ENCODE measurements around the gene OPHN1.
"Not testable (repeated sequence)": the region's sequence is repeated elsewhere in the genome, so short reads cannot be mapped to it uniquely, and the experiment has no call there.

OPHN1 gene

GRCh38 chrX:68354879-68355628, 78.2 kb downstream of the OPHN1 start:
- no peak for DNase-seq

- no peak for DNase-seq
These were observed 88.3 kb downstream of the OPHN1 start for GRCh38 chrX:68345025-68345424.

GRCh38 chrX:68343551-68343950, 89.7 kb downstream of the OPHN1 start:
- DNase-seq: no peak

- DNase-seq: no peak
These were observed 101.0 kb downstream of the OPHN1 start for GRCh38 chrX:68332201-68332731.

GRCh38 chrX:68326841-68327240, 106.5 kb downstream of the OPHN1 start:
- not testable (repeated sequence) for DNase-seq

- no peak for DNase-seq
These were observed 125.5 kb downstream of the OPHN1 start for GRCh38 chrX:68307769-68308168.

- DNase-seq: no peak
These were observed 128.7 kb downstream of the OPHN1 start for GRCh38 chrX:68304602-68305001.

GRCh38 chrX:68299898-68300297, 133.4 kb downstream of the OPHN1 start:
- no peak for DNase-seq

- DNase-seq: no peak
These were observed 140.8 kb downstream of the OPHN1 start for GRCh38 chrX:68292471-68292870.

- no peak for DNase-seq
These were observed 145.2 kb downstream of the OPHN1 start for GRCh38 chrX:68288127-68288526.

- DNase-seq: no peak
These were observed 145.9 kb downstream of the OPHN1 start for GRCh38 chrX:68287419-68287818.

GRCh38 chrX:68286980-68287379, 146.3 kb downstream of the OPHN1 start:
- no peak for DNase-seq

- DNase-seq: no peak
These were observed 147.2 kb downstream of the OPHN1 start for GRCh38 chrX:68286076-68286475.

- DNase-seq: no peak
These were observed 148.9 kb downstream of the OPHN1 start for GRCh38 chrX:68284281-68284904.

- DNase-seq: no peak
These were observed 159.4 kb downstream of the OPHN1 start for GRCh38 chrX:68273887-68274286.

GRCh38 chrX:68264793-68265192, 168.5 kb downstream of the OPHN1 start:
- DNase-seq: not testable (repeated sequence)

- DNase-seq: no peak
These were observed 172.1 kb downstream of the OPHN1 start for GRCh38 chrX:68261060-68261672.

- DNase-seq: no peak
These were observed 176.3 kb downstream of the OPHN1 start for GRCh38 chrX:68256990-68257389.

- DNase-seq: no peak
These were observed 178.3 kb downstream of the OPHN1 start for GRCh38 chrX:68254738-68255645.

GRCh38 chrX:68252664-68253063, 180.6 kb downstream of the OPHN1 start:
- DNase-seq: no peak

GRCh38 chrX:68249903-68250302, 183.4 kb downstream of the OPHN1 start:
- DNase-seq: no peak

GRCh38 chrX:68249401-68249831, 183.9 kb downstream of the OPHN1 start:
- no peak for DNase-seq

GRCh38 chrX:68238568-68238967, 194.7 kb downstream of the OPHN1 start:
- no peak for DNase-seq

Measured in activated naive CD4-positive, alpha-beta T cell treated with Interleukin-2 at 50 U/mL for 16 hours (primary cell).